ENCODE data around the gene CMKLR1.

CMKLR1 gene

GRCh38 chr12:108304633-108305032 is 34.5 kb downstream of the CMKLR1 start:
- no peak overlapping the region for H3K4me3 ChIP-seq (ENCODE audit: low read length)
- DNase-seq (ENCODE audit: low read depth): no peak
- no peak for TF ChIP-seq CTCF (conservative IDR thresholded peaks at IDR 0.05; ENCODE audit: low read depth, low read length)

GRCh38 chr12:108303703-108304102 is 35.4 kb downstream of the CMKLR1 start:
- no peak for TF ChIP-seq CTCF (conservative IDR thresholded peaks at IDR 0.05; ENCODE audit: low read depth, low read length)
- DNase-seq (ENCODE audit: low read depth): no peak
- no peak overlapping the region for H3K4me3 ChIP-seq (ENCODE audit: low read length)

- peak; percentile 27 for TF ChIP-seq CTCF (conservative IDR thresholded peaks at IDR 0.05; ENCODE audit: low read depth, low read length)
- H3K4me3 ChIP-seq (ENCODE audit: low read length): no peak overlapping the region
- DNase-seq (ENCODE audit: low read depth): no peak
Observed at GRCh38 chr12:108302403-108303311, 36.5 kb downstream of the CMKLR1 start.

- H3K4me3 ChIP-seq (ENCODE audit: low read length): no peak overlapping the region
- no peak for TF ChIP-seq CTCF (conservative IDR thresholded peaks at IDR 0.05; ENCODE audit: low read depth, low read length)
- DNase-seq (ENCODE audit: low read depth): no peak
Observed at GRCh38 chr12:108302016-108302402, 37.1 kb downstream of the CMKLR1 start.

- TF ChIP-seq CTCF (conservative IDR thresholded peaks at IDR 0.05; ENCODE audit: low read depth, low read length): no peak
- no peak for DNase-seq (ENCODE audit: low read depth)
- H3K4me3 ChIP-seq (ENCODE audit: low read length): no peak overlapping the region
Observed at GRCh38 chr12:108301346-108301745, 37.8 kb downstream of the CMKLR1 start.

GRCh38 chr12:108299980-108300696 is 39.0 kb downstream of the CMKLR1 start:
- no peak for DNase-seq (ENCODE audit: low read depth)
- TF ChIP-seq CTCF (conservative IDR thresholded peaks at IDR 0.05; ENCODE audit: low read depth, low read length): no peak
- no peak overlapping the region for H3K4me3 ChIP-seq (ENCODE audit: low read length)
